GM12875 (cell line): Measurements from ENCODE around the gene UBL4B.

Experiments used
- H3K4me3 ChIP-seq: one replicate; pipeline ENCODE4 v1.5.1; 2011; ENCODE audit warnings: low read depth, low read length, control low read depth
- CTCF ChIP-seq: IDR thresholded peaks from 2 replicates; pipeline ENCODE4 v1.5.1; 2011; ENCODE audit warnings: low read depth, mild to moderate bottlenecking, control low read depth, inconsistent platforms, low read length, moderate library complexity, borderline replicate concordance; ENCODE audit not compliant: insufficient read depth

UBL4B gene

GRCh38 chr1:110087812-110088738 lies 24.2 kb upstream of the UBL4B start:
- peak; percentile 65; the same call in 1 of the 2 replicates for TF ChIP-seq CTCF
- no peak overlapping the region for H3K4me3 ChIP-seq

GRCh38 chr1:110088739-110089316 lies 23.4 kb upstream of the UBL4B start:
- H3K4me3 ChIP-seq, result no peak overlapping the region
- no peak for TF ChIP-seq CTCF

DNA sequence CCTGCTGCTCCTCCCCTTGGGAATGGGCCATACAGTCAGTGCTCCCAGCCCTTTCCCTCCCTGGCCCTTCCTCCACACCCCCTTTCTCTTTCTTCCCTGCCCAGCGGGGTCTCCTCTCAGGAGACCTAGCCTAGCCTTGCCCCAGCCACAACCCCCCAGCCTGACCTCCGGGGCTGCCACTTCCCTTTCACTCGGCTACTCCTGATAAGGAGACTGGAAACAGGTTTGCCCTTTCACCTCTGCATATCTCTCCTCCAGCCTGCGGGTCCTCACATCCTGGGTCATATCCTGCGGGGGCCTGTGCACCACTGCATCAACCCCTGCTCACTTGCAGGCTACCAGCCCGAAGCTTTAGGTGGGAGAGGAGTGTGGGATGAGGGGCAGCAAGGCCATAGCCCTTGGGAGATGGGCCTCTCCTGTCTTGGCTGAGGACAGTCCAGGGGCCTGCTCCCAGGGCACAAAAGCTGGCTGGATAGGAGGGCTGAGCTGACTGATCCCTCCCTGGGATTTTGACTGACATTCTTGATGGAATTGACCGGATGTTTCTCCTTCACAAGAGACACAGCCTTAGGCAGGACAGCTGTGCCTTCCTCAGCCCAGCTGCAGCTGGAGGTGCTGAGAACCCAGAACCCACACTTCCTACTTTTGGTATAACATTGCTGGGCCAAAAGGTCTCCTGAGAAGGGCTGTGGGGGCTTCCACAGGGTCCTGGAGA lies 22.5 kb upstream of the UBL4B start:
- no peak overlapping the region for H3K4me3 ChIP-seq
- no peak for TF ChIP-seq CTCF

DNA sequence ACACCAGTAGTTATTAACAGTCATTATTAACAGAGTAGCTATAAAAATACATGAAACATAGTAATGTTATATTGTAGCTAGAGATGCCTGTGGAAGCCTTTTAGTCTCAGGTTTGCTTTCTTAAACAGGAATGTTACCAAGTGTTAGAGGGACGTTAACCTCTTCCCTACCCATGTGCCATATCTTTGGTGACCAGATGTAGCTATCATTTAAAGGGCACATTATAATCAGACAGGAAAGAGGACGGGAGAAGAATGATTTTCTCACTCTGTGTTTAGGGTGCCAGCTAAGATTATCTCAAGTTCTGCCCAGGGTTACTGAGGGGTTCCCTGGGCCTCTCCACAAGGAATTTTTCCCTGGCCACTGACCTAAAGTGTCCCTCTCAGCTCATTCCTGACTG lies 20.9 kb upstream of the UBL4B start:
- no peak overlapping the region for H3K4me3 ChIP-seq
- TF ChIP-seq CTCF, result no peak

GRCh38 chr1:110091791-110092190 lies 20.5 kb upstream of the UBL4B start:
- no peak overlapping the region for H3K4me3 ChIP-seq
- TF ChIP-seq CTCF, result no peak

DNA sequence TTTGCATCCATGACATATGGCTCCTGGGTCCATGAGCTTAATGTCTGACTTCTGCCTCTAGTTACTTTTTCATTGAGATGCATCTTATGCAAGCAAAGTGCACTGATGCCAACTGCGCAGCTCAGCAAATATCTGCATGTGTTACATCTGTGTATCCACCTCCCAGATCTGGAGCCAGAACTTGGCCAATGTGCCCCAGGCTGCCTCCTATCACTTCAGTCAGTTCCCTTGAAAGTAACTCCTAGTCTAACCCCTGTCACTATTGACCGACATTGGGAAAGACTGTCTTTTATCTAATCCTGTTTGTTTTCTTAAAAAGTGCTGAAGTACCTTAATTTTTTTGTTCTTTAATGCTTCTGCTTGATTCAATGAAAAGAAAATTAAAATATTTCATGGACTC lies 19.3 kb upstream of the UBL4B start:
- no peak for TF ChIP-seq CTCF

More for the DNA sequence above, 19.3 kb upstream of the UBL4B start:
- no peak overlapping the region for H3K4me3 ChIP-seq
